ENCODE data around the gene IGFALS.

IGFALS gene

GRCh38 chr16:1832838-1833454, 39.4 kb upstream of the IGFALS start:
- peaks cover 21% of the 10 kb centered on the region for H3K4me1 ChIP-seq (ENCODE audit: insufficient read depth, low read length)
- H4K20me1 ChIP-seq (ENCODE audit: insufficient read depth, low read length) = peaks cover 2% of the 10 kb centered on the region; the same call in 1 of the 2 replicates
- ATAC-seq (ENCODE audit: insufficient read depth, low read depth) (no peak), DNase-seq (no peak)
- peaks cover 12% of the 10 kb centered on the region; the same call in 1 of the 2 replicates for H3K36me3 ChIP-seq (ENCODE audit: insufficient read depth, low read length)
- no peaks in the 10 kb centered on the region for H3K27me3 ChIP-seq (ENCODE audit: insufficient read depth, low read length, poor library complexity)
- H3K9ac ChIP-seq (ENCODE audit: low read depth, low read length) = no peak overlapping the region
- TF ChIP-seq EZH2 (IDR thresholded peaks at IDR 0.05; ENCODE audit: borderline replicate concordance, low read depth, low read length, severe bottlenecking) = no peak
- TF ChIP-seq CTCF (IDR thresholded peaks at IDR 0.05; ENCODE audit: borderline replicate concordance, extremely low read depth, low read length, poor library complexity, severe bottlenecking) = no peak
- no peak overlapping the region for H3K4me3 ChIP-seq (ENCODE audit: low read depth in 1 of 2, low read length in 2 of 2)
- H2AFZ ChIP-seq (ENCODE audit: low read depth, low read length) = no peak overlapping the region
- no peak overlapping the region for H3K27ac ChIP-seq (ENCODE audit: low read length)
- H3K79me2 ChIP-seq (ENCODE audit: insufficient read depth, low read length) = peaks cover 13% of the 10 kb centered on the region
- H3K9me3 ChIP-seq (ENCODE audit: insufficient read depth, low read length, severe bottlenecking) = no peaks in the 10 kb centered on the region
- H3K4me2 ChIP-seq (ENCODE audit: insufficient read depth, low read length) = no peak overlapping the region

GRCh38 chr16:1831186-1832075, 37.9 kb upstream of the IGFALS start:
- Histone ChIP-seq H3K27me3 (ENCODE audit: insufficient read depth, low read length, poor library complexity) (no peaks in the 10 kb centered on the region), H3K4me3 (ENCODE audit: low read depth in 1 of 2, low read length in 2 of 2) (no peak overlapping the region), H3K4me1 (ENCODE audit: insufficient read depth, low read length) (peaks cover 30% of the 10 kb centered on the region), H4K20me1 (ENCODE audit: insufficient read depth, low read length) (peaks cover 2% of the 10 kb centered on the region; the same call in 1 of the 2 replicates), H3K9me3 (ENCODE audit: insufficient read depth, low read length, severe bottlenecking) (no peaks in the 10 kb centered on the region), H3K4me2 (ENCODE audit: insufficient read depth, low read length) (no peak overlapping the region), H2AFZ (ENCODE audit: low read depth, low read length) (no peak overlapping the region), H3K79me2 (ENCODE audit: insufficient read depth, low read length) (peaks cover 23% of the 10 kb centered on the region), H3K27ac (ENCODE audit: low read length) (no peak overlapping the region), H3K9ac (ENCODE audit: low read depth, low read length) (no peak overlapping the region), H3K36me3 (ENCODE audit: insufficient read depth, low read length) (peaks cover 12% of the 10 kb centered on the region)
- DNase-seq (no peak), ATAC-seq (ENCODE audit: insufficient read depth, low read depth) (no peak)
- no peak for TF ChIP-seq EZH2 (IDR thresholded peaks at IDR 0.05; ENCODE audit: borderline replicate concordance, low read depth, low read length, severe bottlenecking)
- no peak for TF ChIP-seq CTCF (IDR thresholded peaks at IDR 0.05; ENCODE audit: borderline replicate concordance, extremely low read depth, low read length, poor library complexity, severe bottlenecking)

- Histone ChIP-seq H3K4me1 (ENCODE audit: insufficient read depth, low read length) (peaks cover 38% of the 10 kb centered on the region), H3K9ac (ENCODE audit: low read depth, low read length) (no peak overlapping the region), H2AFZ (ENCODE audit: low read depth, low read length) (no peak overlapping the region), H3K9me3 (ENCODE audit: insufficient read depth, low read length, severe bottlenecking) (no peaks in the 10 kb centered on the region), H3K4me3 (ENCODE audit: low read depth in 1 of 2, low read length in 2 of 2) (no peak overlapping the region), H3K27me3 (ENCODE audit: insufficient read depth, low read length, poor library complexity) (no peaks in the 10 kb centered on the region), H3K4me2 (ENCODE audit: insufficient read depth, low read length) (peak overlapping the region; percentile 5; the same call in 1 of the 2 replicates), H3K27ac (ENCODE audit: low read length) (no peak overlapping the region), H3K79me2 (ENCODE audit: insufficient read depth, low read length) (peaks cover 34% of the 10 kb centered on the region), H3K36me3 (ENCODE audit: insufficient read depth, low read length) (peaks cover 12% of the 10 kb centered on the region), H4K20me1 (ENCODE audit: insufficient read depth, low read length) (peaks cover 10% of the 10 kb centered on the region)
- no peak for DNase-seq
- no peak for ATAC-seq (ENCODE audit: insufficient read depth, low read depth)
- no peak for TF ChIP-seq CTCF (IDR thresholded peaks at IDR 0.05; ENCODE audit: borderline replicate concordance, extremely low read depth, low read length, poor library complexity, severe bottlenecking)
- TF ChIP-seq EZH2 (IDR thresholded peaks at IDR 0.05; ENCODE audit: borderline replicate concordance, low read depth, low read length, severe bottlenecking) = no peak
These were observed 36.7 kb upstream of the IGFALS start for GRCh38 chr16:1830213-1830612.
